Measurements from ENCODE around the gene NMNAT1. TPM values are rescaled to one million over a fixed set of nuclear protein-coding genes. Genes with fewer than 3 reads are reported as not detected.
A peak's percentile ranks its signal among the peaks of the same experiment; 100 is the strongest.

Gene NMNAT1
- total and polyA plus RNA-seq, 11 donors = 11.0 to 24.2 (median 16.8) TPM

- no peak for ATAC-seq
- intact Hi-C loops (cut with DNase I) = no loop called here
- Histone ChIP-seq H3K9me3 (no peaks in the 10 kb centered on the region), H3K4me1 (peaks cover 0 to 19% (median 0%) of the 10 kb centered on the region in 12 donors), H3K4me3 (no peak overlapping the region), H3K27me3 (no peaks in the 10 kb centered on the region), H3K36me3 (no peaks in the 10 kb centered on the region), H3K27ac (no peak overlapping the region)
- TF ChIP-seq, protein P1, sequence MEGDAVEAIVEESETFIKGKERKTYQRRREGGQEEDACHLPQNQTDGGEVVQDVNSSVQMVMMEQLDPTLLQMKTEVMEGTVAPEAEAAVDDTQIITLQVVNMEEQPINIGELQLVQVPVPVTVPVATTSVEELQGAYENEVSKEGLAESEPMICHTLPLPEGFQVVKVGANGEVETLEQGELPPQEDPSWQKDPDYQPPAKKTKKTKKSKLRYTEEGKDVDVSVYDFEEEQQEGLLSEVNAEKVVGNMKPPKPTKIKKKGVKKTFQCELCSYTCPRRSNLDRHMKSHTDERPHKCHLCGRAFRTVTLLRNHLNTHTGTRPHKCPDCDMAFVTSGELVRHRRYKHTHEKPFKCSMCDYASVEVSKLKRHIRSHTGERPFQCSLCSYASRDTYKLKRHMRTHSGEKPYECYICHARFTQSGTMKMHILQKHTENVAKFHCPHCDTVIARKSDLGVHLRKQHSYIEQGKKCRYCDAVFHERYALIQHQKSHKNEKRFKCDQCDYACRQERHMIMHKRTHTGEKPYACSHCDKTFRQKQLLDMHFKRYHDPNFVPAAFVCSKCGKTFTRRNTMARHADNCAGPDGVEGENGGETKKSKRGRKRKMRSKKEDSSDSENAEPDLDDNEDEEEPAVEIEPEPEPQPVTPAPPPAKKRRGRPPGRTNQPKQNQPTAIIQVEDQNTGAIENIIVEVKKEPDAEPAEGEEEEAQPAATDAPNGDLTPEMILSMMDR (IDR thresholded peaks at IDR 0.05) = no peak
- TF ChIP-seq POLR2A (IDR thresholded peaks at IDR 0.05) = no peak
- WGBS, 4 donors = 85 to 98% (median 93%) methylated on average over 1 of the region's 1 CpG
- no peak for DNase-seq
Measured at GRCh38 chr1:9917901-9918300, 25.4 kb upstream of the NMNAT1 start.

DNA sequence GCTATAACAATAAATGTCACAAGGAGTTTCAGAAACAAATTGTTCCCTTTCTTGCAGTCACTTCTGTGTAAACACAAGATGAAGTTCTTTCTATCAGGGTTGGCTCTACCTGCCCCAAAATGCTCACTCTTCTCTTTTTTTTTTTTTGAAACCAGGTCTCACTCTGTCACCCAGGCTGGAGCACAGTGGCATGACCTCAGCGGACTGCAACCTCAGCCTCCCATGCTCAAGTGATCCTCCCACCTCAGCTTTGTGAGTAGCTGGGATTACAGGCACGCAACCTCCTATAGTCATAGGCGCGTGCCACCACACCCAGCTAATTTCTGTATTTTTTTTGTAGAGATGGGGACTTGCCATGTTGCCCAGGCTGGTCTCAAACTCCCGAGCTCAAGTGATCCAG lies 22.7 kb upstream of the NMNAT1 start:
- Histone ChIP-seq H3K4me1 (peaks cover 0 to 12% (median 0%) of the 10 kb centered on the region in 12 donors), H3K9me3 (no peaks in the 10 kb centered on the region), H3K4me3 (no peak overlapping the region), H3K36me3 (no peaks in the 10 kb centered on the region), H3K27me3 (no peaks in the 10 kb centered on the region), H3K27ac (no peak overlapping the region)
- ATAC-seq (no peak), DNase-seq (no peak)
- WGBS, 4 donors = 90 to 96% (median 95%) methylated on average over 5 of the region's 5 CpGs
- TF ChIP-seq, protein P1 (IDR thresholded peaks at IDR 0.05) = no peak
- TF ChIP-seq POLR2A (IDR thresholded peaks at IDR 0.05) = no peak
- intact Hi-C loops (cut with DNase I) = no loop called here

DNA sequence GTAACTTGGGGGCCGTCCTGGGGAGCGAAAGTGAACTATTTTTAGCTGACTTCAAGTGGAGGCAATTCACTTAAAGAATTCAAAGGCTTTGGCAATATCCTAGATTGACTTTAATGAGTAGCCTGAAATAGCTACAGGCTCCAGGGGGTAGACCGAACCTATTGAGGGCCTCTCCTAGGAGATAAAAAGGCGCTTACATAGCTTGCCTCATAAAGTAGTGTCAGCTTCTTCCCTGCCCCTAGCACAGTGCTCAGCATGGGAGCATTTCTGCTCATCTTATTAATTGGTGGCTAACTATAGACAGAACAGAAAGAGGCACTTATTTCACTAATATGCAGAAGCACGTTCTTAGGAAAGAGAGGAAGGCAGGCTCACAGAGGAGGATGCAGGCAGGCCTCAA lies 20.9 kb upstream of the NMNAT1 start:
- Histone ChIP-seq H3K27me3 (no peaks in the 10 kb centered on the region), H3K36me3 (peaks cover 0 to 14% (median 0%) of the 10 kb centered on the region in 9 donors), H3K9me3 (no peaks in the 10 kb centered on the region), H3K27ac (peak overlapping the region in 8 of 12 donors; percentile 11 to 56 (median 27)), H3K4me3 (no peak overlapping the region), H3K4me1 (peaks cover 0 to 12% (median 0%) of the 10 kb centered on the region in 12 donors)
- ATAC-seq = peak; percentile 73 to 92 (median 78)
- intact Hi-C loops (cut with DNase I) = no loop called here
- TF ChIP-seq POLR2A (IDR thresholded peaks at IDR 0.05) = no peak
- TF ChIP-seq, protein P1 (IDR thresholded peaks at IDR 0.05) = no peak
- WGBS, 4 donors = 41 to 50% (median 45%) methylated on average over 5 of the region's 5 CpGs
- peak in 1 of 5 donors; percentile 38 for DNase-seq

GRCh38 chr1:9927259-9927658 lies 16.0 kb upstream of the NMNAT1 start:
- Histone ChIP-seq H3K36me3 (peaks cover 0 to 63% (median 35%) of the 10 kb centered on the region in 9 donors), H3K4me3 (no peak overlapping the region), H3K9me3 (no peaks in the 10 kb centered on the region), H3K4me1 (peaks cover 0 to 11% (median 0%) of the 10 kb centered on the region in 12 donors), H3K27me3 (no peaks in the 10 kb centered on the region), H3K27ac (no peak overlapping the region)
- intact Hi-C loops (cut with DNase I) = no loop called here
- DNase-seq = no peak
- TF ChIP-seq, protein P1 (IDR thresholded peaks at IDR 0.05) = no peak
- no peak for TF ChIP-seq POLR2A (IDR thresholded peaks at IDR 0.05)
- WGBS, 4 donors = 91 to 95% (median 93%) methylated on average over 5 of the region's 5 CpGs
- ATAC-seq = no peak

Measured in heart left ventricle (tissue), 16 donors.